H9 (cell line): Measurements from ENCODE around the gene XPNPEP3. TPM values are rescaled to one million over a fixed set of nuclear protein-coding genes. Genes with fewer than 3 reads are reported as not detected.

Experiments
- DNase-seq: peaks from one replicate; pipeline ENCODE4 v3.0.0-alpha.2; 2017
- H2AFZ ChIP-seq: one replicate; pipeline ENCODE4 v1.6.1; 2013; ENCODE audit warnings: mild to moderate bottlenecking, low read length, control low read depth, moderate library complexity
- H2AK5ac ChIP-seq: 2 replicates; pipeline ENCODE4 v1.6.1; 2013; ENCODE audit warnings: low read length, control low read depth, mixed read lengths; ENCODE audit not compliant: insufficient read length
- H2BK120ac ChIP-seq: one replicate; pipeline ENCODE4 v1.6.1; 2013; ENCODE audit warnings: low read depth, mild to moderate bottlenecking, low read length, control low read depth, inconsistent platforms; ENCODE audit not compliant: poor library complexity, severe bottlenecking
- H2BK12ac ChIP-seq: 2 replicates; pipeline ENCODE4 v1.6.1; 2013; ENCODE audit warnings: low read length, control low read depth, mixed read lengths, low read depth; ENCODE audit not compliant: insufficient read length
- H2BK15ac ChIP-seq: 2 replicates; pipeline ENCODE4 v1.6.1; 2013; ENCODE audit warnings: low read depth, low read length, control low read depth
- H2BK20ac ChIP-seq: one replicate; pipeline ENCODE4 v1.6.1; 2013; ENCODE audit warnings: low read depth, mild to moderate bottlenecking, low read length, control low read depth, inconsistent platforms; ENCODE audit not compliant: poor library complexity, severe bottlenecking
- H2BK5ac ChIP-seq: 2 replicates; pipeline ENCODE4 v1.6.1; 2013; ENCODE audit warnings: low read length, control low read depth, mixed read lengths; ENCODE audit not compliant: insufficient read length
- H3K14ac ChIP-seq: 2 replicates; pipeline ENCODE4 v1.6.1; 2013; ENCODE audit warnings: low read length, control low read depth; ENCODE audit not compliant: insufficient read depth
- H3K18ac ChIP-seq: 2 replicates; pipeline ENCODE4 v1.6.1; 2013; ENCODE audit warnings: low read depth, mild to moderate bottlenecking, mixed read lengths, low read length, control low read depth; ENCODE audit not compliant: insufficient read length
- H3K23ac ChIP-seq: 2 replicates; pipeline ENCODE4 v1.6.1; 2013; ENCODE audit warnings: low read length, control low read depth, mixed read lengths, low read depth; ENCODE audit not compliant: insufficient read length
- H3K23me2 ChIP-seq: 2 replicates; pipeline ENCODE4 v1.6.1; 2013; ENCODE audit warnings: low read depth, mild to moderate bottlenecking, mixed read lengths, low read length, control low read depth; ENCODE audit not compliant: insufficient read length, poor library complexity, severe bottlenecking
- H3K27ac ChIP-seq: 2 replicates; pipeline ENCODE4 v1.5.1; 2013; ENCODE audit warnings: low read length, control low read depth, mixed read lengths, low read depth; ENCODE audit not compliant: insufficient read length
- H3K27me3 ChIP-seq: 2 replicates; pipeline ENCODE4 v1.6.1; 2013; ENCODE audit warnings: low read length, control low read depth, inconsistent platforms; ENCODE audit not compliant: insufficient read depth
- H3K4ac ChIP-seq: 2 replicates; pipeline ENCODE4 v1.6.1; 2013; ENCODE audit warnings: low read depth, mild to moderate bottlenecking, control low read depth, inconsistent platforms, low read length, moderate library complexity
- H3K4me1 ChIP-seq: 2 replicates; pipeline ENCODE4 v1.6.1; 2013; ENCODE audit warnings: low read length, control low read depth, inconsistent platforms; ENCODE audit not compliant: insufficient read depth
- H3K4me2 ChIP-seq: 2 replicates; pipeline ENCODE4 v1.6.1; 2013; ENCODE audit warnings: low read length, control low read depth, mixed read lengths; ENCODE audit not compliant: insufficient read length, insufficient read depth
- H3K56ac ChIP-seq: 2 replicates; pipeline ENCODE4 v1.6.1; 2013; ENCODE audit warnings: low read depth, mild to moderate bottlenecking, mixed read lengths, low read length, control low read depth; ENCODE audit not compliant: insufficient read length
- H3K79me1 ChIP-seq: 2 replicates; pipeline ENCODE4 v1.6.1; 2013; ENCODE audit warnings: low read depth, mild to moderate bottlenecking, moderate library complexity, low read length, control low read depth, inconsistent platforms; ENCODE audit not compliant: insufficient read depth, poor library complexity, severe bottlenecking
- H3K79me2 ChIP-seq: 2 replicates; pipeline ENCODE4 v1.6.1; 2013; ENCODE audit warnings: low read length, control low read depth, inconsistent platforms; ENCODE audit not compliant: insufficient read depth
- H3K9ac ChIP-seq: 2 replicates; pipeline ENCODE4 v1.6.1; 2013; ENCODE audit warnings: low read length, control low read depth, mixed read lengths; ENCODE audit not compliant: insufficient read length; ENCODE audit errors: extremely low read depth
- H3K9me3 ChIP-seq: one replicate; pipeline ENCODE4 v1.6.1; 2013; ENCODE audit warnings: low read depth, low read length, inconsistent platforms; ENCODE audit not compliant: control insufficient read depth
- H3T11ph ChIP-seq: one replicate; pipeline ENCODE4 v1.6.1; 2013; ENCODE audit warnings: mild to moderate bottlenecking, low read length, control low read depth, inconsistent platforms
- H4K20me1 ChIP-seq: one replicate; pipeline ENCODE4 v1.6.1; 2013; ENCODE audit not compliant: control insufficient read depth, insufficient read length, insufficient read depth
- H4K5ac ChIP-seq: 2 replicates; pipeline ENCODE4 v1.6.1; 2013; ENCODE audit warnings: low read depth, mild to moderate bottlenecking, mixed read lengths, low read length, control low read depth; ENCODE audit not compliant: insufficient read length
- H4K8ac ChIP-seq: replicated peaks from 2 replicates; pipeline ENCODE4 v1.6.1; 2013; ENCODE audit warnings: low read length, control low read depth, mixed read lengths, low read depth; ENCODE audit not compliant: insufficient read length
- H4K91ac ChIP-seq: 2 replicates; pipeline ENCODE4 v1.6.1; 2013; ENCODE audit warnings: low read depth, mild to moderate bottlenecking, moderate library complexity, mixed read lengths, low read length, control low read depth; ENCODE audit not compliant: insufficient read length
- H3K27ac Mint-ChIP-seq, 3 experiments: 2 replicates in 2 of 3; 3 replicates in 1 of 3; pipeline ENCODE4 v1.8.0; 2020 to 2021; ENCODE audit warnings: mixed read lengths in 3 of 3, mild to moderate bottlenecking in 1 of 3, moderate library complexity in 1 of 3
- H3K27me3 Mint-ChIP-seq: 2 replicates; pipeline ENCODE4 v1.8.0; 2021; ENCODE audit warnings: low read depth, mild to moderate bottlenecking, moderate library complexity, mixed read lengths
- H3K36me3 Mint-ChIP-seq, 3 experiments: 2 replicates in 2 of 3; 3 replicates in 1 of 3; pipeline ENCODE4 v1.8.0; 2020 to 2021; ENCODE audit warnings: low read depth in 3 of 3, mixed read lengths in 3 of 3; ENCODE audit not compliant: insufficient read depth in 1 of 3
- H3K4me1 Mint-ChIP-seq, 2 experiments: 2 replicates each; pipeline ENCODE4 v1.8.0; 2020; ENCODE audit warnings: mixed read lengths in 2 of 2
- H3K4me3 Mint-ChIP-seq, 2 experiments: 2 replicates in 1 of 2; 3 replicates in 1 of 2; pipeline ENCODE4 v1.8.0; 2020 to 2021; ENCODE audit warnings: mild to moderate bottlenecking in 2 of 2, mixed read lengths in 2 of 2, moderate library complexity in 1 of 2
- H3K9me3 Mint-ChIP-seq, 2 experiments: 2 replicates in 1 of 2; 3 replicates in 1 of 2; pipeline ENCODE4 v1.8.0; 2020; ENCODE audit warnings: mild to moderate bottlenecking in 2 of 2, mixed read lengths in 2 of 2, moderate library complexity in 1 of 2
- WGBS: extraction: QIAGEN DNeasy Blood & Tissue Kit; methylation state at CpG from one replicate; pipeline ENCODE4 v1.1.7; 2013; ENCODE audit warnings: missing lambda C conversion rate, low lambda C conversion rate, mixed read lengths; ENCODE audit not compliant: insufficient read length; ENCODE audit errors: extremely low coverage; 5-methylcytosine and 5-hydroxymethylcytosine counted together
- total RNA-seq: library from RNA; stranded (reverse); gene quantifications from 2 replicates; pipeline ENCODE4 v1.2.1, GENCODE V29; 2021
- TF ChIP-seq, protein P1 (sequence below): fragments of 200-600 bp; sonication (generic); conservative IDR thresholded peaks from 3 replicates; pipeline ENCODE4 v1.8.0; 2021; ENCODE audit warnings: antibody characterized with exemption, mild to moderate bottlenecking

The XPNPEP3 gene
- total RNA-seq, 1 experiment from 2014 or later, result 18.3 TPM

DNA sequence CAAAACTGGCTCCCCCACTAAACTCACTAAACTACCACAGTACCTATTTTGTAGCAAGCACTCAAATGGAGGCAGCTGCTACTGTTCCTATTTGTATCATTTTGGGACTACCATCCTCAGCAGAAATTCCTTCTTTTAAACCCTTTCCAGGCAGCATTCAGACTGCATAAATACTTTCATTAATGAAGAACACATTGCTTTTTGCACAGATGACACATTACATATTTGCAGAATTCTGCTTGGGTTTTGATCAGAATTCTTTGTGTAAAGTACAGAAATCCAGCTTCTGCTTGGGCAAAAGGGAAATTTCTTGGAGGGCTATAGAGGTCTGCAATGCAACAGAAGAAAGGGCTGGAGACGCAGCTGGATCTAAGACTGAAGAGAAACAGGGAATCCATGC is 118.4 kb downstream of the XPNPEP3 start:
- Histone ChIP-seq H3K23ac (no peak overlapping the region), H3K4me2 (no peak overlapping the region), H4K5ac (no peak overlapping the region), H3K9ac (no peak overlapping the region), H3K56ac (no peak overlapping the region), H3K79me2 (no peaks in the 10 kb centered on the region), H3K18ac (no peak overlapping the region), H2BK12ac (no peak overlapping the region), H3K23me2 (no peaks in the 10 kb centered on the region), H3K27ac (no peak overlapping the region), H2AFZ (no peak overlapping the region), H3K4me1 (no peaks in the 10 kb centered on the region), H2BK5ac (no peak overlapping the region), H4K8ac (no peak overlapping the region), H2BK20ac (no peak overlapping the region), H2AK5ac (no peak overlapping the region), H4K20me1 (no peaks in the 10 kb centered on the region), H3T11ph (no peak overlapping the region), H2BK120ac (no peak overlapping the region), H3K79me1 (no peaks in the 10 kb centered on the region), H2BK15ac (no peak overlapping the region), H3K27me3 (no peaks in the 10 kb centered on the region), H4K91ac (no peak overlapping the region), H3K9me3 (no peaks in the 10 kb centered on the region), H3K4ac (no peak overlapping the region), H3K14ac (no peak overlapping the region)
- Mint-ChIP-seq H3K4me3 (no peak overlapping the region), H3K27me3 (no peaks in the 10 kb centered on the region), H3K27ac (no peak overlapping the region), H3K4me1 (no peaks in the 10 kb centered on the region; a peak in 1 of 4 replicates), H3K36me3 (peaks cover 3 to 19% (median 12%) of the 10 kb centered on the region in 3 experiments; a peak in 6 of 7 replicates), H3K9me3 (no peaks in the 10 kb centered on the region)
- no CpG with 5 or more reads among the region's 1 CpG for WGBS
- TF ChIP-seq, protein P1, sequence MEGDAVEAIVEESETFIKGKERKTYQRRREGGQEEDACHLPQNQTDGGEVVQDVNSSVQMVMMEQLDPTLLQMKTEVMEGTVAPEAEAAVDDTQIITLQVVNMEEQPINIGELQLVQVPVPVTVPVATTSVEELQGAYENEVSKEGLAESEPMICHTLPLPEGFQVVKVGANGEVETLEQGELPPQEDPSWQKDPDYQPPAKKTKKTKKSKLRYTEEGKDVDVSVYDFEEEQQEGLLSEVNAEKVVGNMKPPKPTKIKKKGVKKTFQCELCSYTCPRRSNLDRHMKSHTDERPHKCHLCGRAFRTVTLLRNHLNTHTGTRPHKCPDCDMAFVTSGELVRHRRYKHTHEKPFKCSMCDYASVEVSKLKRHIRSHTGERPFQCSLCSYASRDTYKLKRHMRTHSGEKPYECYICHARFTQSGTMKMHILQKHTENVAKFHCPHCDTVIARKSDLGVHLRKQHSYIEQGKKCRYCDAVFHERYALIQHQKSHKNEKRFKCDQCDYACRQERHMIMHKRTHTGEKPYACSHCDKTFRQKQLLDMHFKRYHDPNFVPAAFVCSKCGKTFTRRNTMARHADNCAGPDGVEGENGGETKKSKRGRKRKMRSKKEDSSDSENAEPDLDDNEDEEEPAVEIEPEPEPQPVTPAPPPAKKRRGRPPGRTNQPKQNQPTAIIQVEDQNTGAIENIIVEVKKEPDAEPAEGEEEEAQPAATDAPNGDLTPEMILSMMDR, result no peak
- no peak for DNase-seq
